Bronchial epithelial cell (primary cell): ENCODE results near the gene CFAP107. TPM values are rescaled to one million over a fixed set of nuclear protein-coding genes. Genes with fewer than 3 reads are reported as not detected.
"Not testable (repeated sequence)": the region's sequence is repeated elsewhere in the genome, so short reads cannot be mapped to it uniquely, and the experiment has no call there.

Experiments
- DNase-seq: peaks from one replicate; pipeline ENCODE4 v3.0.0-alpha.2; 2010; ENCODE audit warnings: low read depth
- FAIRE-seq: peaks from 2 replicates; lab custom pipeline; 2011; peaks lifted over from hg19 to GRCh38; lab: Jason Lieb, UNC
- H3K27me3 ChIP-seq: 2 replicates; pipeline ENCODE4 v1.5.1; 2011; ENCODE audit warnings: low read length; ENCODE audit not compliant: control insufficient read depth, insufficient read depth
- H3K36me3 ChIP-seq: 2 replicates; pipeline ENCODE4 v1.5.1; 2011; ENCODE audit warnings: low read length; ENCODE audit not compliant: control insufficient read depth, insufficient read depth
- H3K4me3 ChIP-seq: 2 replicates; pipeline ENCODE4 v1.5.1; 2011; ENCODE audit warnings: mild to moderate bottlenecking, low read depth, low read length, control low read depth
- total RNA-seq: library from RNA; depleted of rRNA; stranded (reverse); fragments of >200 nt; gene quantifications from 2 replicates; pipeline ENCODE4 v1.2.1, GENCODE V29; 2014
- TF ChIP-seq, protein P1 (sequence below): IDR thresholded peaks from 2 replicates; pipeline ENCODE4 v1.5.1; 2011; ENCODE audit warnings: mild to moderate bottlenecking, moderate library complexity, low read length, control low read depth, inconsistent platforms; ENCODE audit not compliant: insufficient read depth, severe bottlenecking

The CFAP107 gene
- total RNA-seq, 1 donor from 2014 or later, result not detected

DNA sequence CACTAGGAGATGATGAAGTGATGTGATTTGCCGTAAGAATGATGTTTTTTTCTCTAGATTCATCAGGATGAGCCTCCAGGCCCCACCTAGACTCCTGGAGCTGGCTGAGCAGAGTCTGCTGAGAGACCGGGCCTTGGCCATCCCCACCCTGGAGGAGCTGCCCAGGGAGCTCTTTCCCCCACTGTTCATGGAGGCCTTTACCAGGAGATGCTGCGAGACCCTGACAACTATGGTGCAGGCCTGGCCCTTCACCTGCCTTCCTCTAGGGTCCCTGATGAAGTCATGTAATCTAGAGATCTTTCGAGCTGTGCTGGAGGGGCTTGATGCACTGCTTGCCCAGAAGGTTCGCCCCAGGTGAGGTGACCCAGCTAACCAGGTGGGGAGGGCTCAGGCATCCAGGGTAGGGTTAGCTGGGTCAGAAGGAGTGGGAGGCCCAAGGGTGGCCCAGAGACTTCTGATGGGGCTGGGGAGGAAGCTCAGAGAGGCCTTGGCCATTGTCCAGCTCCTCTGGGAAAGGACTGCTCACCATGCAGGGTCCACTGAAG, 28.9 kb downstream of the CFAP107 start:
- TF ChIP-seq, protein P1, sequence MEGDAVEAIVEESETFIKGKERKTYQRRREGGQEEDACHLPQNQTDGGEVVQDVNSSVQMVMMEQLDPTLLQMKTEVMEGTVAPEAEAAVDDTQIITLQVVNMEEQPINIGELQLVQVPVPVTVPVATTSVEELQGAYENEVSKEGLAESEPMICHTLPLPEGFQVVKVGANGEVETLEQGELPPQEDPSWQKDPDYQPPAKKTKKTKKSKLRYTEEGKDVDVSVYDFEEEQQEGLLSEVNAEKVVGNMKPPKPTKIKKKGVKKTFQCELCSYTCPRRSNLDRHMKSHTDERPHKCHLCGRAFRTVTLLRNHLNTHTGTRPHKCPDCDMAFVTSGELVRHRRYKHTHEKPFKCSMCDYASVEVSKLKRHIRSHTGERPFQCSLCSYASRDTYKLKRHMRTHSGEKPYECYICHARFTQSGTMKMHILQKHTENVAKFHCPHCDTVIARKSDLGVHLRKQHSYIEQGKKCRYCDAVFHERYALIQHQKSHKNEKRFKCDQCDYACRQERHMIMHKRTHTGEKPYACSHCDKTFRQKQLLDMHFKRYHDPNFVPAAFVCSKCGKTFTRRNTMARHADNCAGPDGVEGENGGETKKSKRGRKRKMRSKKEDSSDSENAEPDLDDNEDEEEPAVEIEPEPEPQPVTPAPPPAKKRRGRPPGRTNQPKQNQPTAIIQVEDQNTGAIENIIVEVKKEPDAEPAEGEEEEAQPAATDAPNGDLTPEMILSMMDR, result no peak
- Histone ChIP-seq H3K27me3 (no peaks in the 10 kb centered on the region), H3K36me3 (no peaks in the 10 kb centered on the region), H3K4me3 (no peak overlapping the region)
- no peak for DNase-seq
- FAIRE-seq, result no peak

DNA sequence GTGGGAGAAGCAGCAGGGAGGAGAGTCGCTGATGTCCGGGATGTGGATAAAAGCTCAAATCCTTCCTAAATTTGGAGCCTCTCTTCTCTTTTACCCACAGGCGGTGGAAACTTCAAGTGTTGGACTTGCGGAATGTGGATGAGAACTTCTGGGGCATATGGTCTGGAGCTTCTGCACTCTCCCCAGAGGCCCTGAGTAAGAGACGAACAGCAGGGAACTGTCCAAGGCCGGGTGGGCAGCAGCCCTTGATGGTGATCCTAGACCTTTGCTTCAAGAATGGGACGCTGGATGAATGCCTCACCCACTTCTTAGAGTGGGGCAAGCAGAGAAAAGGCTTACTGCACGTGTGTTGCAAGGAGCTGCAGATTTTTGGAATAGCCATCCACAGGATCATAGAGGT, 29.4 kb downstream of the CFAP107 start:
- FAIRE-seq, result no peak
- no peak for DNase-seq
- no peaks in the 10 kb centered on the region for H3K36me3 ChIP-seq
- no peaks in the 10 kb centered on the region for H3K27me3 ChIP-seq
- TF ChIP-seq, protein P1, result no peak
- H3K4me3 ChIP-seq, result no peak overlapping the region

DNA sequence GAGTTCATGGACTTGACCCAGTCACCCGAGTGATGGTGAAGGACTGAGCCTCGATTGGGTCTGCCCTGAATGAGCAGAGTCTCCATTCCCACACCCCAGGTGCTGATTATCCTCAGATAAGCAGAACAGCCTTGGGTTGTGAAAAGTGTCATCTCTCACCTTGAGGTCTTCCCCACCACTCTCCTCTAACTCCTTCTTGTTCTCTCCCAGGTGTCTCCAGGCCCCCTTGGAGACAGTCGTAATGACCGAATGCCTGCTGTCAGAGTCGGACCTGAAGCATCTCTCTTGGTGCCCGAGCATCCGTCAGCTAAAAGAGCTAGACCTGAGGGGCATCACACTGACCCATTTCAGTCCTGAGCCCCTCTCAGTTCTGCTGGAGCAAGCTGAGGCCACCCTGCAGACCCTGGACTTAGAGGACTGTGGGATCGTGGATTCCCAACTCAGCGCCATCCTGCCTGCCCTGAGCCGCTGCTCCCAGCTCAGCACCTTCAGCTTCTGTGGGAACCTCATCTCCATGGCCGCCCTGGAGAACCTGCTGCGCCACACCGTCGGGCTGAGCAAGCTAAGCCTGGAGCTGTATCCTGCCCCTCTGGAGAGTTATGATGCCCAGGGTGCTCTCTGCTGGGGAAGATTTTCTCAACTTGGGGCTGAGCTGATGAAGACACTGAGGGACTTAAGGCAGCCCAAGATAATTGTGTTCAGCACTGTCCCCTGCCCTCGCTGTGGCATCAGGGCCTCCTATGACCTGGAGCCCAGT, 31.0 kb downstream of the CFAP107 start:
- TF ChIP-seq, protein P1, result no peak
- no peak for FAIRE-seq
- H3K4me3 ChIP-seq, result no peak overlapping the region
- H3K36me3 ChIP-seq, result no peaks in the 10 kb centered on the region
- H3K27me3 ChIP-seq, result no peaks in the 10 kb centered on the region
- DNase-seq, result no peak

DNA sequence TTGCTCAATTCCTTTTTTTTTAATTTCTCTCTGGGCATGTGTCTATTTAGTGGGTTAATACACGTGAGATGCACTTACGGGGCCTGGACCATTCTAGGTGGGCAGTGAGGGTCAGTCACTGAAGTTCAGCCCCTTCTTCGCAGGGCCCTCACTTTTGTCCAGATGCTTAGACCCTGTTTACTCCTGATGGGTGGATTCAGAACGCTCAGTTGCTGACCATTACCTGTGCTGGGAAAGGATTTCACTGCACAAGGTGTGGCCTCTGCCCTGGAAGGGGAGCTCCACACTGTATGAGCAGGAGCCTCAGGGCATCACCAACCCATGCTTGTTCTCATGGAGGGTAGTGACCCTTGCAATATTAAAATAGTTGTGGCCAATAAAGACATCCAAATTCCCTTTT, 32.1 kb downstream of the CFAP107 start:
- no peak overlapping the region for H3K4me3 ChIP-seq
- FAIRE-seq (no peak), DNase-seq (no peak)
- no peaks in the 10 kb centered on the region for H3K27me3 ChIP-seq
- H3K36me3 ChIP-seq, result no peaks in the 10 kb centered on the region
- TF ChIP-seq, protein P1, result no peak

DNA sequence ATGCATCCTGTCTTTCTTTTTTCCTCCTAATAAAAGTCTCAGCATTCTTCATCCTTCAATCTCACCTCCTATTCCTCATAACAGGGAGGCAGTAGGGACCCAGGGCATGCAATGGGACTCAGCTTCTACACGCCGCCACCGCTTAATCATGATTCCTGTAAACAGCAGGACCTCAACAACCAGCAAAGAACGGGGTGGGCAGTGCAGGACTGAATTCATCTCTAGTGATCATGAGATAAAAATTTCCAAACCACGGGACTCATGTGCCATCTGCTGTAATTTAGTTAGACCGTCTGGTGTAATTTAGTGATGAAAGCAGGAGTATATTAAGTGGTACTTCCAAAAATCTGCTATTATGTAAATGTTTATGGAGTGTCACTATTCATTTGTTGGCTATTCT, 32.9 kb downstream of the CFAP107 start:
- no peak for FAIRE-seq
- TF ChIP-seq, protein P1, result no peak
- no peak for DNase-seq
- Histone ChIP-seq H3K4me3 (no peak overlapping the region), H3K27me3 (no peaks in the 10 kb centered on the region), H3K36me3 (no peaks in the 10 kb centered on the region)

DNA sequence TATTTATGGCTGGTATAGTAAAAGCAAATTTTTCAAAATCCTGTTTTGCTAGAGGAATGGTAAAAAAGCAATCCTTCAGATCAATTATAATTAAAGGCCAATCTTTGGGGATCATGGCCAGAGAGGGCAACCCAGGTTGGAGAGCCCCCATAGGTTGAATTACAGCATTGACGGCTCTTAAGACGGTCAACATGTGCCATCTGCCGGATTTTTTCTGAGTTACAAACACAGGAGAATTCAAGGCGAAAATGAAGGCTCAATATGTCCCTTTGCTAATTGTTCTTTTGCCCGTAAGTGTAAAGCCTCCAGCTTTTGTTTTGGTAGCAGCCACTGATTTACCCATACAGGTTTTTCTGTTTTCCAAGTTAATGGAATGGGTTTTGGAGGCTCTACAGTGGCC, 35.5 kb downstream of the CFAP107 start:
- FAIRE-seq, H3K4me3 ChIP-seq, H3K27me3 ChIP-seq, DNase-seq, H3K36me3 ChIP-seq: not testable (repeated sequence)

DNA sequence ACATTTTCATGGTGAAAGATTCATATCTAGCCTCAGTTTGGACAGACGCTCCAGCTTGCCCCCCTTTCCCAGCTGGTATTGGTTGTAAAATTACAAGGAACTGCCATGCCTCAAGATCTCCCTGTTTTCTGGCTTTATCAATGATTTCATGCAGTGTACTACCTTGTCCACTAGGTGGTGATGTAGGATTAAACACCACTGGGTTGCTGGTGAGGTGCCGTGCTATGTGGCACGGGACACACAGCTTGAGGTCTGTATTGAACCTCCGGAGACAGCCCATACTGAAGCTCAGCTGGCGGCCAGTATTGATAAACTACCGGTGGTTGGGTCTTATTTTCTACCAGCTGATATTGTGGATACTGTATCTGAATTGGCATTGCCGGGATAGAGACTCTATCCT, 37.8 kb downstream of the CFAP107 start:
- DNase-seq, result peak; percentile 2
- not testable (repeated sequence) for H3K4me3 ChIP-seq, H3K27me3 ChIP-seq, FAIRE-seq, H3K36me3 ChIP-seq

DNA sequence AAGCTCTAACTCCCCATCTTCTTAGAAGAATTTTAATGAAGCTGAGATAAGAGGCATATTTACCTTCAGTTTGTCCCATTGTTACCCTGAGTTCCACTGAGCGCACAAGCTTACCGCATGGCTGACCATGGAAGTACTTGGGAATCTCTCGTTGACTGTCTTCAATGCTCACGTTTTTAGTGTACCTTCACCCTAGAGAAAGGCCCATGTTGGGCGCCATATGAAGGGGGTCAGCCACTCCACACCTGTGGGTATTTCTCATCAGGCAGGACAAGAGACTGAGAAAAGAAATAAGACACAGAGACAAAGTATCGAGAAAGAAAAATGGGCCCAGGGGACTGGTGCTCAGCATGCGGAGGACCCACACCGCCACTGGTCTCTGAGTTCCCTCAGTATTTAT, 38.7 kb downstream of the CFAP107 start:
- not testable (repeated sequence) for H3K36me3 ChIP-seq, FAIRE-seq, H3K4me3 ChIP-seq, DNase-seq, H3K27me3 ChIP-seq

DNA sequence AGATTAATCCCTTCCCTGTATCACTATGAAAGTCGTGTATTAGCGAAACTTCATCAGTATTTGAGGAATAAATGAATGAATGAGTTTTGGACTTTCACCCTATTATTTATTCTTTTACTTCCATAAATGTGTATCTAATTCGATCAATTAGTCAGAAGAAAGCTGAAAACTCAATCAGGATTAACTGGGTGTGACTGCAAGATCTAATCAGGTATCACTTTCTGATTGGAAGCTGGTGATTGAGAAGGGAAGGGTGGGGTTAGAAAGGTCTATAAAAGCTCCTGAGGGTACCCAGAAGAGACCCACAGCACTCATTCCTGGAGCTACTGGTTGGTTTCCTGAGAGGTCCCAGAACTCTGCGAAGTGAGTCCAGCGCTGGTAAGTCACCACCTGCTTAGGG, 45.1 kb downstream of the CFAP107 start, which contains the start of gene PRAMEF1:
TSS of gene PRAMEF1 (plus strand) at position 301 of the 400 bp plus-strand sequence. CDS start 1,831 bp downstream, outside the sequence.
- H3K36me3 ChIP-seq, H3K27me3 ChIP-seq, FAIRE-seq, H3K4me3 ChIP-seq, DNase-seq: not testable (repeated sequence)
